SK-N-SH (cell line): ENCODE data around the gene OR10H4. TPM values are rescaled to one million over a fixed set of nuclear protein-coding genes. Genes with fewer than 3 reads are reported as not detected.

Experiments used
- CTCF ChIA-PET: fragments of 300-600, 350-600 bp; formaldehyde crosslinking; extraction: SDS; loops from one replicate; lab custom pipeline; 2021; lab: Yijun Ruan, JAX
- POLR2A ChIA-PET: fragments of 350-600 bp; sonication (Branson Sonifier 250); formaldehyde crosslinking; extraction: SDS; loops from one replicate; lab custom pipeline; 2020; ENCODE audit warnings: antibody characterized with exemption, inconsistent platforms; lab: Yijun Ruan, JAX
- DNase-seq: peaks from one replicate; pipeline ENCODE4 v3.0.0; 2012
- H2AFZ ChIP-seq: fragments of 200-600 bp; sonication (generic); 2 replicates; pipeline ENCODE4 v1.8.1; 2016; ENCODE audit warnings: antibody characterized with exemption, mild to moderate bottlenecking, low read depth
- H3F3A ChIP-seq: fragments of 200-600 bp; sonication (generic); replicated peaks from 2 replicates; pipeline ENCODE3; 2016; ENCODE audit warnings: antibody characterized with exemption, mild to moderate bottlenecking; ENCODE audit not compliant: insufficient read depth
- H3K27ac ChIP-seq, 2 experiments: fragments of 200-500 bp in 1 of 2; fragments of 200-600 bp in 1 of 2; sonication (Bioruptor generic) in 1 of 2; sonication (generic), shearing (Covaris generic) in 1 of 2; 2 replicates each; pipeline versions ENCODE4 v1.5.1 to v1.6.1; 2014 to 2016; ENCODE audit warnings: low read depth in 2 of 2, inconsistent platforms in 1 of 2, low read length in 1 of 2, mild to moderate bottlenecking in 1 of 2, mixed read lengths in 1 of 2
- H3K27me3 ChIP-seq: fragments of 200-600 bp; sonication (generic), shearing (Covaris generic); 2 replicates; pipeline ENCODE4 v1.6.1; 2016; ENCODE audit warnings: mixed run types; ENCODE audit not compliant: insufficient read depth
- H3K36me3 ChIP-seq, 2 experiments: fragments of 200-500 bp in 1 of 2; fragments of 200-600 bp in 1 of 2; sonication (Bioruptor generic) in 1 of 2; sonication (generic) in 1 of 2; replicated peaks in 1 of 2; 2 replicates each; pipeline versions ENCODE3 to v1.5.1; 2014 to 2016; ENCODE audit warnings: low read length in 1 of 2, mild to moderate bottlenecking in 1 of 2; ENCODE audit not compliant: insufficient read depth in 2 of 2, control insufficient read depth in 1 of 2
- H3K4me1 ChIP-seq, 2 experiments: fragments of 200-500 bp in 1 of 2; fragments of 200-600 bp in 1 of 2; sonication (Bioruptor generic) in 1 of 2; sonication (generic), shearing (Covaris generic) in 1 of 2; 2 replicates each; pipeline versions ENCODE4 v1.5.1 to v1.6.1; 2014 to 2016; ENCODE audit warnings: low read depth in 1 of 2, low read length in 1 of 2, mixed run types in 1 of 2; ENCODE audit not compliant: insufficient read depth in 2 of 2, control insufficient read depth in 1 of 2
- H3K4me2 ChIP-seq: fragments of 200-600 bp; sonication (generic), shearing (Covaris generic); 2 replicates; pipeline ENCODE4 v1.6.1; 2017; ENCODE audit warnings: mixed run types
- H3K4me3 ChIP-seq, 2 experiments: fragments of 200-500 bp in 1 of 2; fragments of 200-600 bp in 1 of 2; sonication (Bioruptor generic) in 1 of 2; sonication (generic), shearing (Covaris generic) in 1 of 2; 2 replicates each; pipeline versions ENCODE4 v1.5.1 to v1.8.1; 2014 to 2016; ENCODE audit warnings: low read depth in 2 of 2, inconsistent platforms in 1 of 2, low read length in 1 of 2, mild to moderate bottlenecking in 1 of 2, mixed read lengths in 1 of 2, moderate library complexity in 1 of 2
- H3K79me2 ChIP-seq: fragments of 200-600 bp; sonication (generic); 2 replicates; pipeline ENCODE4 v1.8.1; 2017; ENCODE audit warnings: mild to moderate bottlenecking; ENCODE audit not compliant: insufficient read depth
- H3K9ac ChIP-seq: fragments of 200-600 bp; sonication (generic); 2 replicates; pipeline ENCODE4 v1.6.1; 2017; ENCODE audit warnings: mixed run types
- H3K9me2 ChIP-seq: fragments of 200-600 bp; sonication (generic); 2 replicates; pipeline ENCODE4 v1.6.1; 2017; ENCODE audit warnings: mixed run types
- H3K9me3 ChIP-seq: fragments of 200-600 bp; sonication (generic); 2 replicates; pipeline ENCODE4 v1.6.1; 2017; ENCODE audit warnings: mixed run types, mild to moderate bottlenecking, moderate library complexity
- H4K20me1 ChIP-seq: fragments of 200-600 bp; sonication (generic); 2 replicates; pipeline ENCODE4 v1.6.1; 2017; ENCODE audit warnings: mild to moderate bottlenecking, mixed run types; ENCODE audit not compliant: insufficient read depth
- EZH2phosphoT487 ChIP-seq: fragments of 200-600 bp; sonication (generic); IDR thresholded peaks from 2 replicates; pipeline ENCODE4 v1.6.1; 2017; ENCODE audit warnings: low read depth, mixed run types, mild to moderate bottlenecking, antibody characterized with exemption, moderate library complexity, borderline replicate concordance
- JUND ChIP-seq: IDR thresholded peaks from 2 replicates; pipeline ENCODE4 v1.4.0; 2012
- NFIC ChIP-seq: IDR thresholded peaks from 2 replicates; pipeline ENCODE4 v1.4.0; 2012; ENCODE audit warnings: borderline replicate concordance
- RFX5 ChIP-seq: IDR thresholded peaks from 2 replicates; pipeline ENCODE4 v1.6.1; 2012; ENCODE audit warnings: mild to moderate bottlenecking, improper control_type of control experiment, low read length
- RXRA ChIP-seq: IDR thresholded peaks from 2 replicates; pipeline ENCODE4 v1.4.0; 2012; ENCODE audit warnings: low read depth, mild to moderate bottlenecking, borderline replicate concordance
- WGBS: methylation state at CpG from one replicate; pipeline ENCODE4 v1.1.6; 2017; ENCODE audit warnings: low lambda C conversion rate; 5-methylcytosine and 5-hydroxymethylcytosine counted together
- polyA plus RNA-seq, 3 experiments: library from polyadenylated mRNA; depleted of rRNA; stranded (reverse); fragments of >200 nt; gene quantifications; 2 replicates each; pipeline ENCODE4 v1.2.3, GENCODE V29; 2012
- TF ChIP-seq, protein P1 (sequence below): IDR thresholded peaks from 2 replicates; pipeline ENCODE4 v1.4.0; 2012; ENCODE audit warnings: low read depth, borderline replicate concordance
- TF ChIP-seq, protein P2 (sequence below): IDR thresholded peaks from 2 replicates; pipeline ENCODE4 v1.6.1; 2012; ENCODE audit warnings: mild to moderate bottlenecking, low read depth, low read length, moderate library complexity
- TF ChIP-seq, protein P3 (sequence below): fragments of 150-350 bp; IDR thresholded peaks from 2 replicates; pipeline ENCODE4 v1.6.1; 2016; ENCODE audit warnings: mild to moderate bottlenecking, low read depth, low read length

The OR10H4 gene
- polyA plus RNA-seq, 1 of the 3 experiments (the other 2 are of a cell fraction), result not detected

DNA sequence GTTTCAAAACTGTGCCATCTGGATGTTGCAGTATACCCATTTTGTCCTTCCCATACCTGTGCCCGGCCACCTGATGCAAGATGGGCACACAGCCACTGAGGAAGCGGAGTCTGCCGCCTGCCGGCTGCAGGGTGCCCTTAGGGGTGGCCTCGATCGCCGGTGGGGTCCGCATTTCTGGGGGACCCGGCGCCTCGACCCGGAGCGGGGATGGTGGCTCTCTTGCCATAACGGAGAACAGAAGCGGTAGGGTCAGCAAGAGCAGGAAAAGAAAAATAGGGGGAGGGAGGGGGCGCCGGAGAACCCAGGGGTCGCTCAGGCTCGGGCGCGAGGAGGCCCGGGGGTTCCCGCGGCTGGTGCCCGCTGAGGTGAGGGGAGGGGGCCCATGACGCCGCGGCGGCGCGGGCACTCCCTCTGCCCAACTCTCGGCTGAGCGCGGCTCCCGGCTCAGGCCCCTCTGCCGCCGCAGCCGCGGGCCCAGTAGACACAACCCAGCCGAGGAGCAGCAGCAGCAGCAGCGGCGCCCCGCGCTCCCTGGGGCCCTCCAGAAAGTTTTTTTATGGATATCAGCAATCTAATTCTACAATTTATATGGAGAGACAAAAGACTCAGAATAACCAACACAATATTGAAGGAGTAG, 37.1 kb upstream of the OR10H4 start:
- Histone ChIP-seq H3K9ac (no peak overlapping the region), H3K9me3 (no peaks in the 10 kb centered on the region; the same call in 1 of the 2 replicates), H3K4me2 (no peak overlapping the region), H4K20me1 (no peaks in the 10 kb centered on the region), H3K27me3 (peaks cover 13% of the 10 kb centered on the region), H3K79me2 (no peaks in the 10 kb centered on the region), H3K4me1 (no peaks in the 10 kb centered on the region), H3K9me2 (no peaks in the 10 kb centered on the region), H3K27ac (no peak overlapping the region), H3F3A (no peaks in the 10 kb centered on the region), H3K36me3 (no peaks in the 10 kb centered on the region), H3K4me3 (no peak overlapping the region), H2AFZ (no peak overlapping the region)
- CTCF ChIA-PET, result no interaction called here
- TF ChIP-seq, protein P1, sequence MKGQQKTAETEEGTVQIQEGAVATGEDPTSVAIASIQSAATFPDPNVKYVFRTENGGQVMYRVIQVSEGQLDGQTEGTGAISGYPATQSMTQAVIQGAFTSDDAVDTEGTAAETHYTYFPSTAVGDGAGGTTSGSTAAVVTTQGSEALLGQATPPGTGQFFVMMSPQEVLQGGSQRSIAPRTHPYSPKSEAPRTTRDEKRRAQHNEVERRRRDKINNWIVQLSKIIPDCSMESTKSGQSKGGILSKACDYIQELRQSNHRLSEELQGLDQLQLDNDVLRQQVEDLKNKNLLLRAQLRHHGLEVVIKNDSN, result no peak
- TF ChIP-seq, protein P2, sequence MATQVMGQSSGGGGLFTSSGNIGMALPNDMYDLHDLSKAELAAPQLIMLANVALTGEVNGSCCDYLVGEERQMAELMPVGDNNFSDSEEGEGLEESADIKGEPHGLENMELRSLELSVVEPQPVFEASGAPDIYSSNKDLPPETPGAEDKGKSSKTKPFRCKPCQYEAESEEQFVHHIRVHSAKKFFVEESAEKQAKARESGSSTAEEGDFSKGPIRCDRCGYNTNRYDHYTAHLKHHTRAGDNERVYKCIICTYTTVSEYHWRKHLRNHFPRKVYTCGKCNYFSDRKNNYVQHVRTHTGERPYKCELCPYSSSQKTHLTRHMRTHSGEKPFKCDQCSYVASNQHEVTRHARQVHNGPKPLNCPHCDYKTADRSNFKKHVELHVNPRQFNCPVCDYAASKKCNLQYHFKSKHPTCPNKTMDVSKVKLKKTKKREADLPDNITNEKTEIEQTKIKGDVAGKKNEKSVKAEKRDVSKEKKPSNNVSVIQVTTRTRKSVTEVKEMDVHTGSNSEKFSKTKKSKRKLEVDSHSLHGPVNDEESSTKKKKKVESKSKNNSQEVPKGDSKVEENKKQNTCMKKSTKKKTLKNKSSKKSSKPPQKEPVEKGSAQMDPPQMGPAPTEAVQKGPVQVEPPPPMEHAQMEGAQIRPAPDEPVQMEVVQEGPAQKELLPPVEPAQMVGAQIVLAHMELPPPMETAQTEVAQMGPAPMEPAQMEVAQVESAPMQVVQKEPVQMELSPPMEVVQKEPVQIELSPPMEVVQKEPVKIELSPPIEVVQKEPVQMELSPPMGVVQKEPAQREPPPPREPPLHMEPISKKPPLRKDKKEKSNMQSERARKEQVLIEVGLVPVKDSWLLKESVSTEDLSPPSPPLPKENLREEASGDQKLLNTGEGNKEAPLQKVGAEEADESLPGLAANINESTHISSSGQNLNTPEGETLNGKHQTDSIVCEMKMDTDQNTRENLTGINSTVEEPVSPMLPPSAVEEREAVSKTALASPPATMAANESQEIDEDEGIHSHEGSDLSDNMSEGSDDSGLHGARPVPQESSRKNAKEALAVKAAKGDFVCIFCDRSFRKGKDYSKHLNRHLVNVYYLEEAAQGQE, result no peak
- no peak for TF ChIP-seq NFIC
- TF ChIP-seq, protein P3, sequence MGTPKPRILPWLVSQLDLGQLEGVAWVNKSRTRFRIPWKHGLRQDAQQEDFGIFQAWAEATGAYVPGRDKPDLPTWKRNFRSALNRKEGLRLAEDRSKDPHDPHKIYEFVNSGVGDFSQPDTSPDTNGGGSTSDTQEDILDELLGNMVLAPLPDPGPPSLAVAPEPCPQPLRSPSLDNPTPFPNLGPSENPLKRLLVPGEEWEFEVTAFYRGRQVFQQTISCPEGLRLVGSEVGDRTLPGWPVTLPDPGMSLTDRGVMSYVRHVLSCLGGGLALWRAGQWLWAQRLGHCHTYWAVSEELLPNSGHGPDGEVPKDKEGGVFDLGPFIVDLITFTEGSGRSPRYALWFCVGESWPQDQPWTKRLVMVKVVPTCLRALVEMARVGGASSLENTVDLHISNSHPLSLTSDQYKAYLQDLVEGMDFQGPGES, result no peak
- TF ChIP-seq JUND, result no peak
- TF ChIP-seq RXRA, result no peak
- POLR2A ChIA-PET, result no interaction called here
- DNase-seq, result no peak
- 29% methylated on average over 15 of the region's 44 CpGs for WGBS

DNA sequence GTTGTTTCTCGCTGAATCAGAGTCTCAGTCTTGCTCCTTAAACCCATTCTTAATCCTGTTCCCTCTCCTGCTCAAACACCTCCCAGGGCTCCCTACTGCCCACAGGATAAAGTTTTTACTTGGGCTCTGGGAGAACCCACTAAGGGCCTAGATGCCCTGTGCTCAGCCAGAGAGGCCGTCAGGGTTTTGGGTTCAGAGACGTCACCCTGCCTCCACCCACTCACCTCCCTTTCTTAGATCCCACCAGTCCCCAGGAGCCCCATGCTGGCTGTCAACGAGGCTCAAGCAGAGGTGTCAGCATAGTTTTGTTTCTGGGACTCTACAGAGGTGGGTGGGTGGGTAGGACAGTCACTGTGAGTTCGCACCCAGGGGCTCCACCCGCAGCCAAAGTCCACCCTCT, 35.4 kb upstream of the OR10H4 start:
- peaks cover 13% of the 10 kb centered on the region for H3K27me3 ChIP-seq
- H3K9me3 ChIP-seq, result no peaks in the 10 kb centered on the region; the same call in 1 of the 2 replicates
- H4K20me1 ChIP-seq, result no peaks in the 10 kb centered on the region
- CTCF ChIA-PET, result no interaction called here
- POLR2A ChIA-PET, result no interaction called here
- no peak overlapping the region for H3K4me2 ChIP-seq
- no peaks in the 10 kb centered on the region for H3K4me1 ChIP-seq
- H3K9ac ChIP-seq, result no peak overlapping the region
- no peaks in the 10 kb centered on the region for H3K36me3 ChIP-seq
- H2AFZ ChIP-seq, result no peak overlapping the region
- no peak overlapping the region for H3K27ac ChIP-seq
- no peaks in the 10 kb centered on the region for H3F3A ChIP-seq
- no peaks in the 10 kb centered on the region for H3K79me2 ChIP-seq
- H3K9me2 ChIP-seq, result no peaks in the 10 kb centered on the region
- DNase-seq, result no peak
- WGBS, result 13% methylated on average over 6 of the region's 6 CpGs
- no peak for TF ChIP-seq RFX5
- no peak for TF ChIP-seq EZH2phosphoT487
- H3K4me3 ChIP-seq, result no peak overlapping the region
